HG03460 (cell line): ENCODE results near the gene PRCP.

Source experiments
- ATAC-seq: cut with Tn5 transposase; IDR thresholded peaks from one replicate; pipeline ENCODE4 v1.9.1; 2021; ENCODE audit not compliant: unreplicated experiment

The PRCP gene

GRCh38 chr11:82907371-82907770 is 7.1 kb upstream of the PRCP start:
- ATAC-seq: no peak

GRCh38 chr11:82906931-82907330 is 6.7 kb upstream of the PRCP start:
- no peak for ATAC-seq

- no peak for ATAC-seq
Measured at GRCh38 chr11:82906236-82906635, 6.0 kb upstream of the PRCP start.

GRCh38 chr11:82903843-82904586 is 3.8 kb upstream of the PRCP start:
- no peak for ATAC-seq

GRCh38 chr11:82902880-82903279 is 2.6 kb upstream of the PRCP start:
- no peak for ATAC-seq

- ATAC-seq: no peak
Measured at GRCh38 chr11:82901922-82902485, 1.8 kb upstream of the PRCP start.

- peak; percentile 71 for ATAC-seq
Measured at GRCh38 chr11:82901165-82901921, 1.1 kb upstream of the PRCP start, which contains the start of gene DDIAS. DDIAS (plus strand) TSS chr11:82901736; CDS start chr11:82914739, 13,003 bp downstream.

- no peak for ATAC-seq
Measured at GRCh38 chr11:82899957-82900276, 313 bp downstream of the PRCP start.

GRCh38 chr11:82899186-82899820 is 927 bp downstream of the PRCP start:
- no peak for ATAC-seq

GRCh38 chr11:82898241-82898640 is 2.0 kb downstream of the PRCP start:
- no peak for ATAC-seq

- ATAC-seq: no peak
Measured at GRCh38 chr11:82896183-82896582, 4.0 kb downstream of the PRCP start.

GRCh38 chr11:82895437-82896091 is 4.7 kb downstream of the PRCP start:
- ATAC-seq: peak; percentile 24

- no peak for ATAC-seq
Measured at GRCh38 chr11:82892611-82893169, 7.5 kb downstream of the PRCP start.

GRCh38 chr11:82890936-82891335 is 9.3 kb downstream of the PRCP start:
- ATAC-seq: no peak

GRCh38 chr11:82890002-82890341 is 10.3 kb downstream of the PRCP start:
- no peak for ATAC-seq

- no peak for ATAC-seq
Measured at GRCh38 chr11:82889133-82890001, 10.9 kb downstream of the PRCP start.

GRCh38 chr11:82883853-82884252 is 16.4 kb downstream of the PRCP start:
- no peak for ATAC-seq

GRCh38 chr11:82874646-82875523 is 25.3 kb downstream of the PRCP start:
- ATAC-seq: no peak

GRCh38 chr11:82873919-82874333 is 26.3 kb downstream of the PRCP start:
- no peak for ATAC-seq
